GM19193 (cell line): ENCODE data around the gene NUDT22.

Experiments used
- POLR2A ChIP-seq: IDR thresholded peaks from 4 replicates; pipeline ENCODE4 v1.6.1; 2011; ENCODE audit not compliant: insufficient read depth, insufficient read length; ENCODE audit errors: extremely low read depth

The NUDT22 gene

GRCh38 chr11:64240435-64241240 lies 14.6 kb downstream of the NUDT22 start, which contains the start of gene FKBP2:
FKBP2 (plus strand) TSS chr11:64241095; CDS start chr11:64242388, 1,293 bp downstream.
- TF ChIP-seq POLR2A: peak; percentile 96

GRCh38 chr11:64241241-64241490 lies 15.1 kb downstream of the NUDT22 start:
- no peak for TF ChIP-seq POLR2A

- peak; percentile 45 for TF ChIP-seq POLR2A
Observed at GRCh38 chr11:64241491-64242374, 15.7 kb downstream of the NUDT22 start.

GRCh38 chr11:64243236-64243854 lies 17.3 kb downstream of the NUDT22 start:
- no peak for TF ChIP-seq POLR2A

GRCh38 chr11:64244107-64244506 lies 18.0 kb downstream of the NUDT22 start:
- TF ChIP-seq POLR2A: no peak

GRCh38 chr11:64244966-64245365 lies 18.9 kb downstream of the NUDT22 start:
- no peak for TF ChIP-seq POLR2A

GRCh38 chr11:64245401-64245796 lies 19.3 kb downstream of the NUDT22 start:
- no peak for TF ChIP-seq POLR2A

GRCh38 chr11:64245797-64246620 lies 19.9 kb downstream of the NUDT22 start:
- peak; percentile 11 for TF ChIP-seq POLR2A

GRCh38 chr11:64246871-64247728 lies 21.0 kb downstream of the NUDT22 start, which contains the start of gene PPP1R14B:
PPP1R14B (minus strand) TSS chr11:64246943; CDS start chr11:64246673, 270 bp downstream.
- no peak for TF ChIP-seq POLR2A

GRCh38 chr11:64247729-64248531 lies 21.9 kb downstream of the NUDT22 start:
- TF ChIP-seq POLR2A: no peak

- TF ChIP-seq POLR2A: no peak
Observed at GRCh38 chr11:64248578-64248977, 22.5 kb downstream of the NUDT22 start.

- TF ChIP-seq POLR2A: no peak
Observed at GRCh38 chr11:64249038-64249437, 23.0 kb downstream of the NUDT22 start.

- TF ChIP-seq POLR2A: no peak
Observed at GRCh38 chr11:64249563-64250414, 23.7 kb downstream of the NUDT22 start.
